D341Med (cell line): ENCODE measurements around the gene CCR8.
A peak's percentile ranks its signal among the peaks of the same experiment; 100 is the strongest.
"Not testable (repeated sequence)": the region's sequence is repeated elsewhere in the genome, so short reads cannot be mapped to it uniquely, and the experiment has no call there.

Source experiments
- DNase-seq: peaks from one replicate; pipeline ENCODE4 v3.0.0; 2012; ENCODE audit warnings: low spot score

CCR8 gene

DNA sequence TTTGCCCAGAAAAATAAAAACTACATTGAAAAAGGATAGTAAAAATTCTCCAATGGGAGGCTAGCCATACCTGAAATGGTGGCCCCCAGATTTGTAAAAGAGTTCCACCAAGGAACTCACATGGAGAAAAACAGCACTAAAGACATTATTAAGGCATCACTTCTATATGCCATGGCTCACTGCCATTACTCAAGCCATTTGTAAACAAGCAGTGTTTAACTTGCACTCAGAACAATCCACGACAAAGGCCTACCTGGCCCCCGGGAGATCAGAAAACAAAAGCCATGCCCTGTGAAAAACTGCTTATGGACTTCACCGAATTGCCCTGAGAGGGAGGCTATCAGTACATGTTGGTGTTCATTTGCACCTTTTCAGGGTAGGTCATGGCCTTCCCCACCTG, 19.6 kb downstream of the CCR8 start:
- no peak for DNase-seq

DNA sequence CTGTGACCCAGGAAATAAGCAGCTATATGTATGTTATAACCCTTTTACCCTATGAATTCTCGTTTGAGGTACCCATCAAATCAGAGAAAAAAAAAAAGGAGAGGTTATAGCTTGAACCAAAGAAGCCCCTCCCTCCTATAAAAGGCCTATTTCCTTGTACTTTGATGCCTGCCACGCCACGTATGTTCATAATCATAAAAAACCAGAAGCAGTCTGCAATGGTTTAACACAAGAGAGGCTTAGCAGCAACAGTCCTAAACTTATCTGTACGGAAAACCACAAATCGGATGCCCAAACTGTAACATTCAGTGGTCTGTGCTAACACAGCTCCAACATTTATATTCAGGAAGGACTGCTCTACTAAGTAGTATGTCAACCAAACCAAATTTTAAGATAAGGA, 21.2 kb downstream of the CCR8 start:
- DNase-seq = no peak

DNA sequence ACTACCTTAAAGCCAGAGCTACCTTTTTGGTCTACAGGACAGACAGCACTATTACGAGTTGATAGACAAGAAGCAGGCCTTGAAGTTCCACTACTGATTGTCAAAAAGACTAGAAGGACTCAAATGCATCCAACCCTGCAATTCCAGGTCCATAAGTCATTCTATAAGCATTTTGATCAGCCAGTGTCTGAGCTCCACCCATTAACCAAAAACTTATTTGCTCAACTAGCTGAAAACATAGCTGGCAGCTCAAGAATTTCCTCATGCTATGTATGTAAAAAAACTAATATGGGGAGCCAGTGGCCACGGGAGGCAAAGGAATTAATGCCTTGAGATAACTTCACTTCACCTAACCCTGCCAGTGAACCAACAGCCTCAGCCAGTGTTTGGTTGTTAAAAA, 21.6 kb downstream of the CCR8 start:
- not testable (repeated sequence) for DNase-seq

DNA sequence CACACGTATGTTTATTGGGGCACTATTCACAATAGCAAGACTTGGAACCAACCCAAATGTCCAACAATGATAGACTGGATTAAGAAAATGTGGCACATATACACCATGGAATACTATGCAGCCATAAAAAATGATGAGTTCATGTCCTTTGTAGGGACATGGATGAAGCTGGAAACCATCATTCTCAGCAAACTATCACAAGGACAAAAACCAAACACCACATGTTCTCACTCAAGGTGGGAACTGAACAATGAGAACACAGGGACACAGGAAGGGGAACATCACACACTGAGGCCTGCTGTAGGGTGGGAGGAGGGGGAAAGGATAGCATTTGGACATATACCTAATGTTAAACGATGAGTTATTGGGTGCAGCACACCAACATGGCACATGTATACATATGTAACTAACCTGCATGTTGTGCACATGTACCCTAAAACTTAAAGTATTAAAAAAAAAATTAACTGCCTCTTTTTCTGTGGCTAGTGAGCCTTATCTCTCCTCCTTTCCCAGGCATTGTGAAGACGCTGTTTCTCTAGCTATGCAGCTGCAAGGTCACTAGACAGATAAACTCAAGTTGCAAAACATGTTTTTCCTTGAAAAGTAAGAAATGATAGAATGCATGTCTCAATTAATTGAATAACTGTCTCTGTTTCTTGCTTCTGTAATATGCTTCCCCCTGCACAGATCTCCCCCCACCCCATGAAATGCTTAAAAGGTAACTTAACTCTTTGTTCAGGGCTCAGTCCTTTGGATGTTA, 23.8 kb downstream of the CCR8 start:
- DNase-seq = not testable (repeated sequence)

DNA sequence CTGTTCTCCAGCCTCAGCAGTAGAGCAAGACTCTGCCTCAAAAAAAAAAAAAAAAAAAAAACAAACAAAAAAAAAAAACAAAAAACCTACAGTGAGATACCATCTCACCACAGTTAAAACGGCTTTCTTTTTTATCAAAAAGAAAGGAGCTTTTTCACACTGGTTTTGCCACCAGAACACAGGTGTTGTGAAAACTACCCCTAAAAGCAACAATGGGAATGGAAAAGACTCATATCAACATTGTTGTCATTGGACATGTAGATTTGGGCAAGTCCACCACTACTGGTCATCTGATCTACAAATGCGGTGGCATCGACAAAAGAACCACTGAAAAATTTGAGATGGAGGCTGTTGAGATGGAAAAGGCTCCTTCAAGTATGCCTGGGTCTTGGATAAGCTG, 28.8 kb downstream of the CCR8 start:
- DNase-seq = no peak

DNA sequence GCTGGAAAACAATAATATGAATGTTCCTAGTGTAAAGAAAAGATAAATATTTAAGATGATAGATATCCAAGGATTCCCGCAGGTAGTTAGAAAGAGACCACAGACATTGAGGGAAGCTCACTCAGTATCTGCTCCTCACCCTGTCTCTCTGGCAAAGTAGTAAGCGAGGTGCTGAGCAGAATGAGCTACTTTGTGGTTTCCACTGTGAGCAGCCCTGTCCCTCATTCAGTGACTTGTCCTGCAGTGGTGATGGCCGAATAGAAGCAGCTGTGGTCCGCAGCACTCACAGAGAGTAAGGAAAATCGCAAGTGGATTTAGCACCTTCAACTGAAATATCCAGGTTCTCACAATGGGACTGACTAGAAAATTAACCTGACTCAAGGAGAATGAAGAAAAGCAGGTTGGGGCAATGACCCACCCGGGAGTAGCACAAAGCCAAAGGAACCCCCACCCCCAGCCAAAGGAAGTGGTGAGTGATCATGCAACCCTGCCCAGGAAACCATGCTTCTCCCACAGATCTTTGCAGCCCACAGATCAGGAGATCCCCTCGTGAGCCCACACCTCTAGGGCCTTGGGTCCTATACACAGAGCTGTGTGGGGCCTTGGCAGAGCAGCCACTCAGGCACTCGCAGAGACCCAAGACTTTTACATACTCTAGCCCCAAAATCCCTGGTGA, 31.9 kb downstream of the CCR8 start:
- DNase-seq = no peak

DNA sequence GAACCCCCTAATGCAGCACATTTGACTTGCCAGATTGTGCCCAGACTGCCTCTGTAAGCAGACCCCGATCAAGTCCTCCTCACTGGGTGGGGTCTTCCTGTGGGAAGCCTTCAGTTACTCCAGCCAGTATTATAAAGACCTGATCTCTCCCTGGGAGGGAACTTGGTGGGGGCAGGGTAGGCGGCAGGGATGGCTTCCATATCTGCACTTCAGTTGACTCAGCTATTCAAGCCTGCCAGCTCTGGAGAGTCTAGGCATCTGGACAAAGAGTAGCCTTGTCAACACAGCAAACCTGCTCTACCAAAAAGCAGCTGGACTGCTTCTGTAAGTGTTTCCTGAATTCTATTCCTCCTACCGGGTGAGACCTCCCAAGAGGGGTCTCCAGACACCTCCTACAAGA, 32.7 kb downstream of the CCR8 start:
- no peak for DNase-seq

DNA sequence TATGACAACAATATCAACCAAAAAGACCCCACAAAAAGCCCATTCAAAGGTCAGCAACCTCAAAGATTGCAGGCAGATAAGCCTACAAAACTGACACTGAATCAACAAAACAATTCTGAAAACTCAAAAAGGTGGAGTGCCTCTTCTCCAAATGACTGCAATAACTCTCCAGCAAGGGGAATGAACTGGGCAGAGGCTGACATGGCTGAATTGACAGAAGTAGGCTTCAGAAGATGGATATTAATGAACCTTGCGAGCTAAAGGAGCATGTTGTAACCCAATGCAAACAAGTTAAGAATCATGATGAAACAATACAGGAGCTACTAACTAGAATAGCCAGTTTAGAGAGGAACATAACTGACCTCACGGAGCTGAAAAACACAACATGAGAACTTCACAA, 33.3 kb downstream of the CCR8 start:
- no peak for DNase-seq

DNA sequence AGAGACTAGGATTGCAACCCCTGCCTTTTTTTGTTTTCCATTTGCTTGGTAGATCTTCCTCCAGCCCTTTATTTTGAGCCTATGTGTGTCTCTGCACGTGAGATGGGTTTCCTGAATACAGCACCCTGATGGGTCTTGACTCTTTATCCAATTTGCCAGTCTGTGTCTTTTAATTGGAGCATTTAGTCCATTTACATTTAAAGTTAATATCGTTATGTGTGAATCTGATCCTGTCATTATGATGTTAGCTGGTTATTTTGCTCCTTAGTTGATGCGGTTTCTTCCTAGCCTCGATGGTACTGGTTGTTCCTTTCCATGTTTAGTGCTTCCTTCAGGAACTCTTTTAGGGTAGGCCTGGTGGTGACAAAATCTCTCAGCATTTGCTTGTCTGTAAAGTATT, 40.9 kb downstream of the CCR8 start:
- DNase-seq = not testable (repeated sequence)

DNA sequence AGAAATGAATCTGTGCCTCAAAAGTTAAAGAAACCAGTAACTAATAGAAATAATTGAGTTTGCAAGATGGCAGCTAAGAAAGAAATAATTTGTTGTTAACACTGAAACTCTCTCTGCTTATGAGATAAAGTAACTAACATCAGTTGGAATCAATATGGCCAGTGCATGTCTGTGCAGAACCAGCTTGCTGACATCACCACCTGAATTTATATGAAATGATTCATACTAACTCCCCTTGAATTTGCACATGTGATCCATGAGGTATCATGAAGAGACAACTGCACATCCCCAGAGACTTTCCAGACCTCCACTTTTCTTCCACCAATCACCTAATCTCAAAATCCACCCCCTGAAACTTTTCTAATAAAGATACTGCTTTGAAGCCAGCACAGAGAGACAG, 43.3 kb downstream of the CCR8 start:
- no peak for DNase-seq

DNA sequence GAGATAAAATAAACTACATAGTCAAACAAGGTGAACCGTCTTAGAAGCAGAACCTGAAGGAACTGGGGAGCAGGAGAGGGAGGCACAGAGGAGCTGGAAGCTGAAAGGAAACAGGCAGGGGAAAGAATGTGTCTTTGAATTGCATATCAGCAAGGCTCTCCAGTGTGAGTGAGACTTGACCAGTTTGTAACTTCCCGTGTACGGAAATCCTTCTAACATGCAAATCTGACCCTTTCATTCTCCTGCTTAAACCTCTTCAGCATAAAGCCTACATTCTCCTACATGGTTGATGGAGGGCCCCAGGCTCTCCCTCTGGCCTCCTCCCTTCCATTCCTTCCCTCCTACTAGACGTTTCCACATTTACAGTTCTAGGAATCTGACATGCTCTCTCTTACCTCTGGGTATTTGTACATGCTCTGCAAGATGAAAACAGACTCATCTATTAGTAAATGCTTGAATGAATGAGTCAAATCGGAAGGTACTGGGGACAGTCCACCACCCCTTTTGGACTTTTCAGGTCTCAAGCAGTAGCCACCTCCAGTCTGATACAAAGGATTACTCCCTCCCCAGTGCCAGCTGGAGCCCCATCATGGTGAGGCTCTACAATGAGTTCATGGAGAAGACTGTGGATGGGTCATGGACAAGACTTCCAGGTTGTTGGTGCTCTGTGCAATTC, 47.6 kb downstream of the CCR8 start:
- DNase-seq = no peak

DNA sequence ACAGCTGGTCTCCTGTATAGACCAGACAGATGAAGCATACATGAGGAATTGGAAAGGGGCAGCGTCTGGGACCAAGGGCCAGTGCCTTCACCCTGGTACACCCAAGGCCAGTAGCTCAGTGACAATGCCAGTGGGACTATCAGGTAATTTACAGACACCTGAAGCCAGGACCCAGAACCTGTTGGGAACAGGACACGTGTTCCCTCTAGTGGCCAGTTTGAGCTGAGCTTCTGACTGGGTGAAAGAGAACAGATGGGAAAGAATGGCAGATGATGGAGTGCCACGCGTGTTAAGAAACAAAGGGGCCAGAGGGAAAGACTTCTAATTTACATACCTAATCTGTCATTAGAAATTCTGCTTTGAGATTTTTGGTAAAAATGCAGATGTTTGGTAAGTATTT, 48.6 kb downstream of the CCR8 start:
- peak; percentile 66 for DNase-seq

DNA sequence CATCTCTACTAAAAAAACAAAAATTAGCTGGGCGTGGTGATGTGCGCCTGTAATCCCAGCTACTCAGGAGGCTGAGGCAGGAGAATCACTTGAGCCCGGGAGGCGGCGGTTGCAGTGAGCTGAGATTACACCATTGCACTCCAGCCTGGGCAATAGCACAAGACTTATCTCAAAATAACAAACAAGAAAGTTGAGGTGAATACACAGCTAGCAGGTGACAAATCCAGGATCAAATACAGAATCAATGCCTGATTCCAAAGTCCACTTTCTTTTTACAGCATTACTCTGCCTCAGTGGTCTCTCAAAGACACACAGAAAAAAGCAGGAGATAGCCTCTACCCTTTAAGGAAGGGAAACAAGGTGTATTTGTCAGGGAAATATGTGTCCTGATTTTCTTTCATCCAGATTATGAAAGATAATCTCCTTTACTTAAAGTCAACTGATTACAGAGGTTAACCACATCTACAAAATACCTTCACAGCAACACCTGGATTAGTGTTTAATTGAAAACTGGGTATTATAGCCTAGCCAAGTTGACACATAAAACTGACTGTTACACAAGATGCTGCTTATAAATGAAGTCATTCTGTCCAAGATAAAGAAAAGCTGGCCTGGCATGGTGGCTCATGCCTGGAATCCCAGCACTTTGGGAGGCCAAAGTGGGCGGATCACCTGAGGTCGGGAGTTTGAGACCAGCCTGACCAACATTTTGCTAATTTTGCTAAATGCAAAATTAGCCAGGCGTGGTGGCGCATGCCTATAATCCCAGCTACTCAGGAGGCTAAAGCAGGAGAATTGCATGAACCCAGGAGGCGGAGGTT, 49.7 kb downstream of the CCR8 start:
- no peak for DNase-seq

DNA sequence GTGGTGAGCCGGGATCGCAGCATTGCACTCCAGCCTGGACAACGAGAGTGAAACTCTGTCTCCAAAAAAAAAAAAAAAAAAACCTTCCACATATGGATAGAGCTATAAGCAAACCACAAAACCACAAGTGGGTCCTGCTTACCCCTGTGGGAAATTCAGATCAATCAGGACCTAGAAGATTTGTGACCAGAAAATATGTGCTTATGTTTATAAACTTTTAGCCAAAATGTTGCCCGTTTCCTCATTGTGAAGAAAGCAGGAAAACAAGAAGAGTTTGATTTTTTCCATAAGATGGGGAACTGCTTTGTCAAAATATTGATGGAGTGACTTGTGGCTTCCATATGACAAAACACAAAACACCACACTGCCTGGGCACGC, 50.3 kb downstream of the CCR8 start:
- no peak for DNase-seq

DNA sequence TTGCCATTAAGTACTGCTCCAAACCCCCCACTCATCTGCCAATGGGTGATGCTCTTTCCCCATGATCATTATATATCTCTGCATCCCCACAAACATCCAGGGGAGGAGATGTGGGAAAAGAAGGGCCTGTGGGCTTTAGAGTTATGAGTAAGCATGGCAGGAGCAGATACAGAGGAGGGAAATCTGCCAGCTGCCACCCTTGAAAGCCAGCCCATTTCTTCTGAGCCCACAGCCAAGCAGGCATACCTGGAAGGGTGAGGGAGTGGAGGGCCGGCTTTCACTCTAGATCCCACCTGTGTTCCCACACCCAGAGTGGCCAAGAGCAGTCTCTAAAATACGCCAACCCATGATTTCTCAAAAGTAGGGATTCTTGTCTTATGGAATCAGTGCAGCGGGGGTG, 51.9 kb downstream of the CCR8 start:
- no peak for DNase-seq
